IgD-negative memory B cell (primary cell): ENCODE measurements around the gene HSH2D. TPM values are rescaled to one million over a fixed set of nuclear protein-coding genes. Genes with fewer than 3 reads are reported as not detected.
"Not testable (repeated sequence)": the region's sequence is repeated elsewhere in the genome, so short reads cannot be mapped to it uniquely, and the experiment has no call there.

ENCODE experiments used
- H3K27ac Mint-ChIP-seq, 3 donors: one replicate each; pipeline ENCODE4 v1.8.0; 2020 to 2022; ENCODE audit warnings: mild to moderate bottlenecking in 3 of 3, mixed read lengths in 3 of 3, moderate library complexity in 1 of 3
- H3K27me3 Mint-ChIP-seq: one replicate; pipeline ENCODE4 v1.8.0; 2021; ENCODE audit warnings: mixed read lengths
- H3K36me3 Mint-ChIP-seq: one replicate; pipeline ENCODE4 v1.8.0; 2020; ENCODE audit warnings: mild to moderate bottlenecking, mixed read lengths
- H3K4me1 Mint-ChIP-seq, 3 donors: one replicate each; pipeline ENCODE4 v1.8.0; 2020 to 2022; ENCODE audit warnings: mixed read lengths in 3 of 3, mild to moderate bottlenecking in 1 of 3
- H3K4me3 Mint-ChIP-seq, 4 donors: one replicate each; pipeline ENCODE4 v1.8.0; 2020 to 2022; ENCODE audit warnings: mild to moderate bottlenecking in 4 of 4, mixed read lengths in 4 of 4, moderate library complexity in 3 of 4
- H3K9me3 Mint-ChIP-seq, 3 donors: one replicate each; pipeline ENCODE4 v1.8.0; 2020 to 2021; ENCODE audit warnings: mixed read lengths in 3 of 3, mild to moderate bottlenecking in 1 of 3
- polyA plus RNA-seq: library from polyadenylated mRNA; unstranded; fragments of 300-500 nt; fragmentation: Illumina TruSeq; gene quantifications from one replicate; pipeline ENCODE4 v1.2.3, GENCODE V29; 2021

HSH2D gene
- polyA plus RNA-seq = 122 TPM

GRCh38 chr19:16143399-16144215, at the start of gene HSH2D:
Gene HSH2D (plus strand): TSS chr19:16143685. CDS start chr19:16148751, 5,066 bp downstream.
- Mint-ChIP-seq H3K27me3 (no peaks in the 10 kb centered on the region), H3K27ac (peak within 1 kb of the TSS; percentile 97 to 100 (median 99)), H3K36me3 (peaks cover 3% of the 10 kb centered on the region), H3K4me1 (peaks cover 27 to 44% (median 44%) of the 10 kb centered on the region in 3 donors), H3K9me3 (peaks cover 0 to 4% (median 0%) of the 10 kb centered on the region in 3 donors), H3K4me3 (peak within 1 kb of the TSS; percentile 93 to 99 (median 96))

- Mint-ChIP-seq H3K4me3 (no peak overlapping the region), H3K27ac (peak overlapping the region in 1 of 3 donors; percentile 49), H3K36me3 (peaks cover 3% of the 10 kb centered on the region), H3K9me3 (no peaks in the 10 kb centered on the region), H3K4me1 (peaks cover 0 to 9% (median 6%) of the 10 kb centered on the region in 3 donors), H3K27me3 (no peaks in the 10 kb centered on the region)
Measured at GRCh38 chr19:16094360-16095070, 49.0 kb upstream of the HSH2D start.

- H3K36me3 Mint-ChIP-seq = peaks cover 5% of the 10 kb centered on the region
- peaks cover 0 to 10% (median 6%) of the 10 kb centered on the region in 3 donors for H3K4me1 Mint-ChIP-seq
- H3K27ac Mint-ChIP-seq = peak overlapping the region in 1 of 3 donors; percentile 49
- H3K4me3 Mint-ChIP-seq = peak overlapping the region in 1 of 4 donors; percentile 81
- H3K27me3 Mint-ChIP-seq = no peaks in the 10 kb centered on the region
- no peaks in the 10 kb centered on the region for H3K9me3 Mint-ChIP-seq
Measured at GRCh38 chr19:16095071-16095571, 48.4 kb upstream of the HSH2D start.

GRCh38 chr19:16096280-16096855, 47.1 kb upstream of the HSH2D start:
- H3K27ac Mint-ChIP-seq = no peak overlapping the region
- peaks cover 5% of the 10 kb centered on the region for H3K36me3 Mint-ChIP-seq

GRCh38 chr19:16098416-16098768, 45.1 kb upstream of the HSH2D start:
- Mint-ChIP-seq H3K4me3 (no peak overlapping the region), H3K9me3 (no peaks in the 10 kb centered on the region), H3K27me3 (no peaks in the 10 kb centered on the region), H3K4me1 (peaks cover 0 to 16% (median 7%) of the 10 kb centered on the region in 3 donors), H3K27ac (no peak overlapping the region), H3K36me3 (peaks cover 9% of the 10 kb centered on the region)

More at GRCh38 chr19:16096280-16096855, 47.1 kb upstream of the HSH2D start:
- H3K4me1 Mint-ChIP-seq = peaks cover 0 to 10% (median 6%) of the 10 kb centered on the region in 3 donors
- no peaks in the 10 kb centered on the region for H3K9me3 Mint-ChIP-seq
- no peak overlapping the region for H3K4me3 Mint-ChIP-seq
- no peaks in the 10 kb centered on the region for H3K27me3 Mint-ChIP-seq

- peaks cover 7% of the 10 kb centered on the region for H3K36me3 Mint-ChIP-seq
- no peaks in the 10 kb centered on the region for H3K9me3 Mint-ChIP-seq
- no peak overlapping the region for H3K27ac Mint-ChIP-seq
- H3K27me3 Mint-ChIP-seq = no peaks in the 10 kb centered on the region
- H3K4me1 Mint-ChIP-seq = peaks cover 0 to 16% (median 9%) of the 10 kb centered on the region in 3 donors
- H3K4me3 Mint-ChIP-seq = no peak overlapping the region
Measured at GRCh38 chr19:16098821-16099220, 44.7 kb upstream of the HSH2D start.

- H3K4me1 Mint-ChIP-seq = peaks cover under 1 to 16% (median 9%) of the 10 kb centered on the region in 3 donors
Measured at GRCh38 chr19:16099314-16099965, 44.0 kb upstream of the HSH2D start.

GRCh38 chr19:16100524-16100923, 43.0 kb upstream of the HSH2D start:
- H3K9me3 Mint-ChIP-seq = no peaks in the 10 kb centered on the region
- peaks cover 6 to 17% (median 9%) of the 10 kb centered on the region in 3 donors for H3K4me1 Mint-ChIP-seq
- no peak overlapping the region for H3K27ac Mint-ChIP-seq
- no peak overlapping the region for H3K4me3 Mint-ChIP-seq
- H3K36me3 Mint-ChIP-seq = peaks cover 7% of the 10 kb centered on the region
- H3K27me3 Mint-ChIP-seq = no peaks in the 10 kb centered on the region

More at GRCh38 chr19:16099314-16099965, 44.0 kb upstream of the HSH2D start:
- not testable (repeated sequence) for H3K4me3 Mint-ChIP-seq, H3K27me3 Mint-ChIP-seq, H3K9me3 Mint-ChIP-seq, H3K36me3 Mint-ChIP-seq
- peak overlapping the region in 2 of 3 donors; percentile 18 to 39 for H3K27ac Mint-ChIP-seq

- Mint-ChIP-seq H3K4me1 (peaks cover 10 to 18% (median 13%) of the 10 kb centered on the region in 3 donors), H3K36me3 (peaks cover 5% of the 10 kb centered on the region), H3K27me3 (no peaks in the 10 kb centered on the region), H3K9me3 (no peaks in the 10 kb centered on the region), H3K4me3 (peak overlapping the region in 3 of 4 donors; percentile 27 to 74 (median 67)), H3K27ac (peak overlapping the region; percentile 81 to 95 (median 82))
Measured at GRCh38 chr19:16104722-16105121, 38.8 kb upstream of the HSH2D start.

- H3K27ac Mint-ChIP-seq = peak overlapping the region in 1 of 3 donors; percentile 5
- peaks cover 5% of the 10 kb centered on the region for H3K36me3 Mint-ChIP-seq
- H3K4me1 Mint-ChIP-seq = peaks cover 10 to 19% (median 13%) of the 10 kb centered on the region in 3 donors
- H3K4me3 Mint-ChIP-seq = peak overlapping the region in 1 of 4 donors; percentile 58
- no peaks in the 10 kb centered on the region for H3K27me3 Mint-ChIP-seq
- H3K9me3 Mint-ChIP-seq = no peaks in the 10 kb centered on the region
Measured at GRCh38 chr19:16106121-16106520, 37.4 kb upstream of the HSH2D start.

GRCh38 chr19:16111160-16111908, 32.2 kb upstream of the HSH2D start, which contains the start of gene RAB8A:
Gene RAB8A (plus strand): TSS chr19:16111889. CDS start chr19:16111902, 13 bp downstream.
- peaks cover 20 to 34% (median 23%) of the 10 kb centered on the region in 3 donors for H3K4me1 Mint-ChIP-seq
- H3K4me3 Mint-ChIP-seq = peak within 1 kb of the TSS; percentile 91 to 99 (median 98)
- no peaks in the 10 kb centered on the region for H3K27me3 Mint-ChIP-seq
- H3K27ac Mint-ChIP-seq = peak within 1 kb of the TSS; percentile 87 to 97 (median 93)
- H3K9me3 Mint-ChIP-seq = no peaks in the 10 kb centered on the region
- no peaks in the 10 kb centered on the region for H3K36me3 Mint-ChIP-seq

- Mint-ChIP-seq H3K9me3 (no peaks in the 10 kb centered on the region), H3K36me3 (no peaks in the 10 kb centered on the region), H3K27ac (peak overlapping the region; percentile 87 to 97 (median 93)), H3K4me3 (peak overlapping the region; percentile 91 to 99 (median 98)), H3K4me1 (peaks cover 23 to 38% (median 28%) of the 10 kb centered on the region in 3 donors), H3K27me3 (no peaks in the 10 kb centered on the region)
Measured at GRCh38 chr19:16111909-16112752, 31.4 kb upstream of the HSH2D start.

GRCh38 chr19:16112778-16113177, 30.7 kb upstream of the HSH2D start:
- H3K27ac Mint-ChIP-seq = peak overlapping the region; percentile 87 to 97 (median 93)
- H3K9me3 Mint-ChIP-seq = no peaks in the 10 kb centered on the region
- peaks cover 29 to 44% (median 35%) of the 10 kb centered on the region in 3 donors for H3K4me1 Mint-ChIP-seq
- peak overlapping the region; percentile 91 to 99 (median 98) for H3K4me3 Mint-ChIP-seq
- H3K27me3 Mint-ChIP-seq = no peaks in the 10 kb centered on the region
- peaks cover 2% of the 10 kb centered on the region for H3K36me3 Mint-ChIP-seq
